ENCODE data around the gene IAH1. TPM values are rescaled to one million over a fixed set of nuclear protein-coding genes. Genes with fewer than 3 reads are reported as not detected.

Gene IAH1
- polyA plus RNA-seq, 3 donors: 39.4 to 98.2 (median 84.0) TPM

DNA sequence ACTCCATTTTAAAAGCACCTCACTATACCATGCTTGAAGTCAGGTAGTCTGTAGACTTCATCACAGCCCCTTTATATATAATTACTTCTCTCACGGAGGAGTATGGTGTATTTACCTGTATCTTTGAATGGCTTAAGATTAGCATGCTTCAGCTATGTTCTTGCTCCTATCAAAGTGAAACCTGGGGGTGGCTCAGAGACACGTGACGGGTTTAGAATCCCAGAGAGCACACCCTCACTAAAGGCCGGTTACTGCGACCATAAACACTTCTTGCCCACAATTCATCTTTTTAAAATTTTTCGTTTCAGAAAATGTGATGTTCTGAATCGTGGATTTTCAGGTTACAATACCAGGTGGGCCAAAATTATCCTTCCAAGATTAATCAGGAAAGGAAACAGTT, 3.6 kb downstream of the IAH1 start:
- 100% methylated on average over 6 of the region's 7 CpGs for WGBS (ENCODE audit: insufficient coverage)
- peaks cover 42 to 57% of the 10 kb centered on the region in 2 donors for H3K36me3 Mint-ChIP-seq
- H3K4me3 ChIP-seq (replicated peaks in 1 of 3; ENCODE audit: low read depth in 2 of 3, low read length in 3 of 3): no peak overlapping the region
- H3K79me2 ChIP-seq (ENCODE audit: insufficient read depth, low read length): peaks cover 21% of the 10 kb centered on the region
- peaks cover 56% of the 10 kb centered on the region for H4K20me1 ChIP-seq (ENCODE audit: insufficient read depth, low read length)
- H3K9me3 Mint-ChIP-seq: no peaks in the 10 kb centered on the region
- no peak for DNase-seq
- H3K4me3 Mint-ChIP-seq: no peak overlapping the region
- H3K27ac ChIP-seq (ENCODE audit: low read depth in 1 of 2, low read length in 2 of 2): no peak overlapping the region
- TF ChIP-seq, protein P1, sequence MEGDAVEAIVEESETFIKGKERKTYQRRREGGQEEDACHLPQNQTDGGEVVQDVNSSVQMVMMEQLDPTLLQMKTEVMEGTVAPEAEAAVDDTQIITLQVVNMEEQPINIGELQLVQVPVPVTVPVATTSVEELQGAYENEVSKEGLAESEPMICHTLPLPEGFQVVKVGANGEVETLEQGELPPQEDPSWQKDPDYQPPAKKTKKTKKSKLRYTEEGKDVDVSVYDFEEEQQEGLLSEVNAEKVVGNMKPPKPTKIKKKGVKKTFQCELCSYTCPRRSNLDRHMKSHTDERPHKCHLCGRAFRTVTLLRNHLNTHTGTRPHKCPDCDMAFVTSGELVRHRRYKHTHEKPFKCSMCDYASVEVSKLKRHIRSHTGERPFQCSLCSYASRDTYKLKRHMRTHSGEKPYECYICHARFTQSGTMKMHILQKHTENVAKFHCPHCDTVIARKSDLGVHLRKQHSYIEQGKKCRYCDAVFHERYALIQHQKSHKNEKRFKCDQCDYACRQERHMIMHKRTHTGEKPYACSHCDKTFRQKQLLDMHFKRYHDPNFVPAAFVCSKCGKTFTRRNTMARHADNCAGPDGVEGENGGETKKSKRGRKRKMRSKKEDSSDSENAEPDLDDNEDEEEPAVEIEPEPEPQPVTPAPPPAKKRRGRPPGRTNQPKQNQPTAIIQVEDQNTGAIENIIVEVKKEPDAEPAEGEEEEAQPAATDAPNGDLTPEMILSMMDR (IDR thresholded peaks at IDR 0.05): no peak
- no peaks in the 10 kb centered on the region for H3K27me3 ChIP-seq (ENCODE audit: control insufficient read depth in 2 of 2, insufficient read depth in 2 of 2, low read length in 2 of 2)
- peaks cover 22 to 34% of the 10 kb centered on the region in 2 donors for H3K4me1 ChIP-seq (ENCODE audit: control insufficient read depth in 1 of 2, insufficient read depth in 2 of 2, low read length in 2 of 2)
- peaks cover 30 to 62% of the 10 kb centered on the region in 2 donors for H3K36me3 ChIP-seq (replicated peaks in 1 of 2; ENCODE audit: control insufficient read depth in 1 of 2, insufficient read depth in 2 of 2, low read length in 2 of 2)
- intact Hi-C loops (cut with micrococcal nuclease): no loop called here
- peaks cover 0 to 2% (median 1%) of the 10 kb centered on the region in 3 donors for H3K27me3 Mint-ChIP-seq (ENCODE audit: low read depth in 3 of 3)
- H3K27ac Mint-ChIP-seq: no peak overlapping the region
- no peak overlapping the region for H2AFZ ChIP-seq (ENCODE audit: insufficient read depth, low read depth, low read length, poor library complexity, severe bottlenecking)
- H3K9ac ChIP-seq (ENCODE audit: insufficient read depth, low read length, poor library complexity, severe bottlenecking): no peak overlapping the region
- peaks cover 24% of the 10 kb centered on the region for H3K4me1 Mint-ChIP-seq
- no peaks in the 10 kb centered on the region for H3K9me3 ChIP-seq (replicated peaks in 1 of 2; ENCODE audit: control insufficient read depth in 1 of 2, insufficient read depth in 1 of 2, low read length in 2 of 2)
- H3K4me2 ChIP-seq (replicated peaks; ENCODE audit: extremely low read depth, low read length, poor library complexity, severe bottlenecking): no peak overlapping the region

DNA sequence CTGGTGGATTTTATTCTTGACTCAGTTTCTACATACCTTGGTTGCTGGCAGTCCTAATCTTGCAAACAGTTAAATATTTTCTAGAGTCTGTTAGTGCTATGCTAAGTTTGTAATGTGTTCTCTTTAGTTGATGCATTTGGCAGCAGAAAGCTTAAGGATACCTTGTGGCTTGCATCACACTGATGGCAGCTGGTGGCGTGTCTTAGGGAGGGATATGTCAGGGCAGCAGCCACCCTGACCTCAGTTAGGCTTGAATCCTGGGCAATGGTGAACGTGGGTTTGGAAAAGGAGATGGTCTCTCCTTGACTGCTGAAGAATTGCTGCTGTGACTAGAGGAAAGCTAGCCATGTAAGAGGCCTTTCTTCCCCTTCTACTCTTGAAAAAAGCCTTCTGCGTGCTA, 4.2 kb downstream of the IAH1 start:
- Mint-ChIP-seq H3K4me3 (no peak overlapping the region), H3K27me3 (ENCODE audit: low read depth in 3 of 3) (peaks cover 0 to 1% (median 0%) of the 10 kb centered on the region in 3 donors), H3K27ac (peak overlapping the region in 2 of 7 donors; percentile 33 to 62), H3K9me3 (no peaks in the 10 kb centered on the region), H3K36me3 (peaks cover 45 to 58% of the 10 kb centered on the region in 2 donors), H3K4me1 (peaks cover 20% of the 10 kb centered on the region)
- Histone ChIP-seq H3K9ac (ENCODE audit: insufficient read depth, low read length, poor library complexity, severe bottlenecking) (no peak overlapping the region), H3K4me3 (replicated peaks in 1 of 3; ENCODE audit: low read depth in 2 of 3, low read length in 3 of 3) (no peak overlapping the region), H3K4me1 (ENCODE audit: control insufficient read depth in 1 of 2, insufficient read depth in 2 of 2, low read length in 2 of 2) (peaks cover 19 to 31% of the 10 kb centered on the region in 2 donors), H3K4me2 (replicated peaks; ENCODE audit: extremely low read depth, low read length, poor library complexity, severe bottlenecking) (no peak overlapping the region), H2AFZ (ENCODE audit: insufficient read depth, low read depth, low read length, poor library complexity, severe bottlenecking) (no peak overlapping the region), H3K27ac (ENCODE audit: low read depth in 1 of 2, low read length in 2 of 2) (no peak overlapping the region), H3K79me2 (ENCODE audit: insufficient read depth, low read length) (peaks cover 23% of the 10 kb centered on the region), H4K20me1 (ENCODE audit: insufficient read depth, low read length) (peaks cover 63% of the 10 kb centered on the region), H3K9me3 (replicated peaks in 1 of 2; ENCODE audit: control insufficient read depth in 1 of 2, insufficient read depth in 1 of 2, low read length in 2 of 2) (no peaks in the 10 kb centered on the region), H3K27me3 (ENCODE audit: control insufficient read depth in 2 of 2, insufficient read depth in 2 of 2, low read length in 2 of 2) (no peaks in the 10 kb centered on the region), H3K36me3 (replicated peaks in 1 of 2; ENCODE audit: control insufficient read depth in 1 of 2, insufficient read depth in 2 of 2, low read length in 2 of 2) (peaks cover 37 to 68% of the 10 kb centered on the region in 2 donors)
- TF ChIP-seq, protein P1 (IDR thresholded peaks at IDR 0.05): no peak
- no peak for DNase-seq
- intact Hi-C loops (cut with micrococcal nuclease): no loop called here
- WGBS (ENCODE audit: insufficient coverage): 100% methylated on average over 1 of the region's 3 CpGs
